ENCODE results near the gene SBF1. TPM values are rescaled to one million over a fixed set of nuclear protein-coding genes. Genes with fewer than 3 reads are reported as not detected.

Gene SBF1
- total RNA-seq, 1 experiment from 2014 or later = 97.2 TPM

DNA sequence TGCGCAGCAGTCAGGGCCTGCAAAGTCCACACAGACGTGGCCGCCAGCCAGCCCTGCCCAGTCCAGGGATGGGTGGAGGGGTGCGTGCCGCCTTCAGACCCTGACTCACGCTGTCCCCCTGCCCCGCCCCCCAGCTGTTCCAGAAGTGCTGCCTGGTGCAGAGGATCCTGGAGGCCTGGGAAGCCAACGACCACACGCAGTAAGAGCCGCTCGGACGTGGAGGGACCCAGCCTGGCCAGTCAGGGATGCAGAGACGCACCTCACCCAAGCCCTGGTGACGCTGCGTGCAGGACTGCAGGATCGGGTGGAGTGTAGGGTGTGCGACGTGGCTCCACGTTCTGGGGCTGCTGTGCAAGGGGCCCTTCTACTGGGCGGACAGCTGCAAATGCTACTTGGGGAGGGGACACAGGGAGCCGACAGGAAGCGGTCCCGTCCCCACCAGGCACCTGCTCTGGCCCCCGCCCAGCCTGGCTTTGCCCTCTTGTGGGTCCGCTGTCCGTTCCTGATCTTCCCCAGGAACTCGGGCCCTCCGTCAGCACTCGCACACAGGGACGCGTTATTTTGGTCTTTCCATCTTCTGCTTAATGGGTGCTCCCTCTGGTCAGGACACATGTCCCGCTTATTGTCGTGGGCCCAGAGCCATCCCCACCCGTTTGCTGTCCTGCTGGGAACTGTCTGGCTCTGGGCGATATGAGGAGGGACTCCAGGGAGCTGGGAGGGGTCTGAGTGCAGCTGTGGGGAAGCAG, 42.5 kb downstream of the SBF1 start:
- Histone ChIP-seq H3K4me3 (ENCODE audit: low read depth, low read length, poor library complexity, severe bottlenecking) (no peak overlapping the region), H3K36me3 (ENCODE audit: insufficient read depth, low read length, poor library complexity, severe bottlenecking) (peaks cover 59% of the 10 kb centered on the region), H3K9me3 (ENCODE audit: low read depth, low read length, poor library complexity, severe bottlenecking) (no peaks in the 10 kb centered on the region), H3K27me3 (replicated peaks; ENCODE audit: insufficient read depth, low read depth, low read length, poor library complexity) (no peaks in the 10 kb centered on the region), H3K4me1 (ENCODE audit: insufficient read depth, low read length, poor library complexity, severe bottlenecking) (no peaks in the 10 kb centered on the region), H3K27ac (ENCODE audit: low read depth, low read length, poor library complexity, severe bottlenecking) (no peak overlapping the region)
- ChIA-PET CTCF (no interaction called here), POLR2A (ENCODE audit: low non-redundant PET) (no interaction called here)
- intact Hi-C loops (cut with micrococcal nuclease; ENCODE audit: unreplicated experiment) = no loop called here
- TF ChIP-seq, protein P1, sequence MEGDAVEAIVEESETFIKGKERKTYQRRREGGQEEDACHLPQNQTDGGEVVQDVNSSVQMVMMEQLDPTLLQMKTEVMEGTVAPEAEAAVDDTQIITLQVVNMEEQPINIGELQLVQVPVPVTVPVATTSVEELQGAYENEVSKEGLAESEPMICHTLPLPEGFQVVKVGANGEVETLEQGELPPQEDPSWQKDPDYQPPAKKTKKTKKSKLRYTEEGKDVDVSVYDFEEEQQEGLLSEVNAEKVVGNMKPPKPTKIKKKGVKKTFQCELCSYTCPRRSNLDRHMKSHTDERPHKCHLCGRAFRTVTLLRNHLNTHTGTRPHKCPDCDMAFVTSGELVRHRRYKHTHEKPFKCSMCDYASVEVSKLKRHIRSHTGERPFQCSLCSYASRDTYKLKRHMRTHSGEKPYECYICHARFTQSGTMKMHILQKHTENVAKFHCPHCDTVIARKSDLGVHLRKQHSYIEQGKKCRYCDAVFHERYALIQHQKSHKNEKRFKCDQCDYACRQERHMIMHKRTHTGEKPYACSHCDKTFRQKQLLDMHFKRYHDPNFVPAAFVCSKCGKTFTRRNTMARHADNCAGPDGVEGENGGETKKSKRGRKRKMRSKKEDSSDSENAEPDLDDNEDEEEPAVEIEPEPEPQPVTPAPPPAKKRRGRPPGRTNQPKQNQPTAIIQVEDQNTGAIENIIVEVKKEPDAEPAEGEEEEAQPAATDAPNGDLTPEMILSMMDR (conservative IDR thresholded peaks at IDR 0.05; ENCODE audit: low read depth, low read length) = no peak
- TF ChIP-seq EZH2 (IDR thresholded peaks at IDR 0.05; ENCODE audit: borderline replicate concordance, low read depth, low read length, poor library complexity, severe bottlenecking) = no peak
- DNase-seq (ENCODE audit: low spot score) = no peak
- BruUV-seq (replicated peaks) = no TSS peak

- H3K27ac ChIP-seq (ENCODE audit: low read depth, low read length, poor library complexity, severe bottlenecking) = no peak overlapping the region
- no peaks in the 10 kb centered on the region for H3K4me1 ChIP-seq (ENCODE audit: insufficient read depth, low read length, poor library complexity, severe bottlenecking)
- TF ChIP-seq, protein P1 (conservative IDR thresholded peaks at IDR 0.05; ENCODE audit: low read depth, low read length) = no peak
- no peak for TF ChIP-seq EZH2 (IDR thresholded peaks at IDR 0.05; ENCODE audit: borderline replicate concordance, low read depth, low read length, poor library complexity, severe bottlenecking)
- intact Hi-C loops (cut with micrococcal nuclease; ENCODE audit: unreplicated experiment) = no loop called here
- DNase-seq (ENCODE audit: low spot score) = no peak
- no peak overlapping the region for H3K4me3 ChIP-seq (ENCODE audit: low read depth, low read length, poor library complexity, severe bottlenecking)
- CTCF ChIA-PET = no interaction called here
- H3K36me3 ChIP-seq (ENCODE audit: insufficient read depth, low read length, poor library complexity, severe bottlenecking) = peaks cover 72% of the 10 kb centered on the region
- H3K9me3 ChIP-seq (ENCODE audit: low read depth, low read length, poor library complexity, severe bottlenecking) = no peaks in the 10 kb centered on the region
- no TSS peak for BruUV-seq (replicated peaks)
- no peaks in the 10 kb centered on the region for H3K27me3 ChIP-seq (replicated peaks; ENCODE audit: insufficient read depth, low read depth, low read length, poor library complexity)
- POLR2A ChIA-PET (ENCODE audit: low non-redundant PET) = no interaction called here
Observed at GRCh38 chr22:50425179-50425916, 49.5 kb downstream of the SBF1 start.

DNA sequence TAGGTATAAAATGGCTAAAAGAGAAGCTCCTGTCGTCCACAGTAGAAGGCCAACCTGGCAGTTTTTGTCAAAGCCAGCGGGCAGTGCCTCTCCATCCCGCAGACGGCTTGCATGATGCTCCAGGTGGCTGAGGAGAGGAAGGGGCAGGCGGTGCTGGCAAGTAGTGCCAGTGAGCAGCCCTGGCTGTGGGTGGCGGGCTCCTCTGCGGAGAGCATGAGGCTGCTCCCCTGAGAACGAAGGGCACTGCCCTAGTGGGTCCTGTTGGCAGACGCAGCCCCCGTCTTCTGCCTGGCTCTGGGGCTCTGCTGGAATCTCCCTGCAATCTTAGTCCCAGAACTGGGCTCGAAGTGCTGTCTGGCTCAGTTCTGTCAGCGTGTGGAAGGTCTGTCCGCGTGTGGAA, 50.9 kb downstream of the SBF1 start:
- Histone ChIP-seq H3K27ac (ENCODE audit: low read depth, low read length, poor library complexity, severe bottlenecking) (no peak overlapping the region), H3K9me3 (ENCODE audit: low read depth, low read length, poor library complexity, severe bottlenecking) (no peaks in the 10 kb centered on the region), H3K4me1 (ENCODE audit: insufficient read depth, low read length, poor library complexity, severe bottlenecking) (no peaks in the 10 kb centered on the region), H3K36me3 (ENCODE audit: insufficient read depth, low read length, poor library complexity, severe bottlenecking) (peaks cover 73% of the 10 kb centered on the region), H3K27me3 (replicated peaks; ENCODE audit: insufficient read depth, low read depth, low read length, poor library complexity) (no peaks in the 10 kb centered on the region), H3K4me3 (ENCODE audit: low read depth, low read length, poor library complexity, severe bottlenecking) (no peak overlapping the region)
- intact Hi-C loops (cut with micrococcal nuclease; ENCODE audit: unreplicated experiment) = no loop called here
- ChIA-PET POLR2A (ENCODE audit: low non-redundant PET) (no interaction called here), CTCF (no interaction called here)
- DNase-seq (ENCODE audit: low spot score) = no peak
- TF ChIP-seq, protein P1 (conservative IDR thresholded peaks at IDR 0.05; ENCODE audit: low read depth, low read length) = no peak
- no peak for TF ChIP-seq EZH2 (IDR thresholded peaks at IDR 0.05; ENCODE audit: borderline replicate concordance, low read depth, low read length, poor library complexity, severe bottlenecking)
- BruUV-seq (replicated peaks) = no TSS peak

Data from A673 (cell line).